Measurements from ENCODE around the gene RTEL1.

The RTEL1 gene

DNA sequence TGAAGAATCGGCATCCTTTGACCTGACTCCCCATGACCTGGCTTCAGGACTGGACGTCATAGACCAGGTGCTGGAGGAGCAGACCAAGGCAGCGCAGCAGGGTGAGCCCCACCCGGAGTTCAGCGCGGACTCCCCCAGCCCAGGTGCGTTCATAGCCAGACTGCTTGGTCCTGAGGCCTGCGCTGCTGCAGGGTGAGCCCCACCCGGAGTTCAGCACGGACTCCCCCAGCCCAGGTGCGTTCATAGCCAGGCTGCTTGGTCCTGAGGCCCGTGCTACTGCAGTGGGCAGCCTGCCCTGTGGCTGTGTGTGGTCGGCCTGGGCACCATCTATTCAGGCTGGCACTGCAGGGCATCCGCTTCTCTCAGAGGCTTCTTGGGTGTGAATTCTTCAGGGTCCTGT, 15.8 kb downstream of the RTEL1 start:
- H3K9ac ChIP-seq (ENCODE audit: low read length): no peak overlapping the region
- H3F3A ChIP-seq (ENCODE audit: insufficient read depth, low read length): no peaks in the 10 kb centered on the region
- H2AFZ ChIP-seq (ENCODE audit: low read length): no peak overlapping the region
- no peaks in the 10 kb centered on the region for H4K20me1 ChIP-seq (ENCODE audit: insufficient read depth, low read length)
- no peaks in the 10 kb centered on the region for H3K9me3 ChIP-seq (replicated peaks; ENCODE audit: insufficient read depth, low read length)
- DNase-seq: no peak
- H3K79me2 ChIP-seq (ENCODE audit: low read length): no peaks in the 10 kb centered on the region
- no peaks in the 10 kb centered on the region for H3K9me2 ChIP-seq (replicated peaks; ENCODE audit: insufficient read depth, low read length)
- H3K4me2 ChIP-seq (ENCODE audit: low read depth, low read length): no peak overlapping the region
- no peaks in the 10 kb centered on the region for H3K27me3 ChIP-seq (replicated peaks; ENCODE audit: insufficient read depth, low read length)
- H3K4me1 ChIP-seq (ENCODE audit: low read length): no peaks in the 10 kb centered on the region
- no peak overlapping the region for H3K4me3 ChIP-seq (ENCODE audit: low read length)
- H3K27ac ChIP-seq (ENCODE audit: low read length): no peak overlapping the region
- no peak for TF ChIP-seq EZH2phosphoT487 (IDR thresholded peaks at IDR 0.05; ENCODE audit: low read length)
- no peak for TF ChIP-seq EZH2 (optimal IDR thresholded peaks at IDR 0.05; ENCODE audit: low read depth, low read length)
- TF ChIP-seq, protein P1, sequence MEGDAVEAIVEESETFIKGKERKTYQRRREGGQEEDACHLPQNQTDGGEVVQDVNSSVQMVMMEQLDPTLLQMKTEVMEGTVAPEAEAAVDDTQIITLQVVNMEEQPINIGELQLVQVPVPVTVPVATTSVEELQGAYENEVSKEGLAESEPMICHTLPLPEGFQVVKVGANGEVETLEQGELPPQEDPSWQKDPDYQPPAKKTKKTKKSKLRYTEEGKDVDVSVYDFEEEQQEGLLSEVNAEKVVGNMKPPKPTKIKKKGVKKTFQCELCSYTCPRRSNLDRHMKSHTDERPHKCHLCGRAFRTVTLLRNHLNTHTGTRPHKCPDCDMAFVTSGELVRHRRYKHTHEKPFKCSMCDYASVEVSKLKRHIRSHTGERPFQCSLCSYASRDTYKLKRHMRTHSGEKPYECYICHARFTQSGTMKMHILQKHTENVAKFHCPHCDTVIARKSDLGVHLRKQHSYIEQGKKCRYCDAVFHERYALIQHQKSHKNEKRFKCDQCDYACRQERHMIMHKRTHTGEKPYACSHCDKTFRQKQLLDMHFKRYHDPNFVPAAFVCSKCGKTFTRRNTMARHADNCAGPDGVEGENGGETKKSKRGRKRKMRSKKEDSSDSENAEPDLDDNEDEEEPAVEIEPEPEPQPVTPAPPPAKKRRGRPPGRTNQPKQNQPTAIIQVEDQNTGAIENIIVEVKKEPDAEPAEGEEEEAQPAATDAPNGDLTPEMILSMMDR (IDR thresholded peaks at IDR 0.05; ENCODE audit: low read length): no peak
- H3K36me3 ChIP-seq (replicated peaks; ENCODE audit: insufficient read depth, low read length): no peaks in the 10 kb centered on the region

DNA sequence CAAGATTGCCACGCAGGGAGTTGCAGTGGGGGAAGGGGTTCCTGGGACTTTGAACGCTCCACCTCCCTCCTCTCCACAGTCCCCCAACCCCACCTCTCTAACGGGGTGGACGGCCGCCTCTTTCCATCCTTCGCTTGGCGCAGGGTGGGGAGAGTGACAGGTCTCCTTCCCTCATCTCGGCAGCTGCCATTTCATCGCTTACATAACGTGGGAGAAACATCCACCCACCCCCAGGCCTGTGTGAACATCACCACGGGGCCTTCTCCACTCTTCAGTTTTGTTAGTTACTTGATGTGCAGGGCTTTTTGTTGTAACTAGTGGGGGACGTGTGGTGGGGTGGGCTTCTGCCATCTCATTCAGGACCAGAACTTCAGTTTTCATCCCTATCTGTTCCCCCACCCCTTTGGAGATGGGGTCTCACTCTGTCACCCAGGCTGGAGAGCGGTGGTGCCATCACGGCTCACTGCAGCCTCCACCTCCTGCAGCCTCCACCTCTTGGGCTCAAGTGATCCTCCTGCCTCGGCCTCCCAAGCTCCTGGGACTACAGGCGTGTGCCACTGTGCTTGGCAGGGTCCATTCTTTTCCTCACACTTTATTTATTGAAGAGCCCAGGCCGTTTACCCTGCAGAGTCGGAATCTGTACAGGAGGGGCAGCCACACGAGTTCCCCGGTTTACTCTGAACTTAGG, 17.7 kb downstream of the RTEL1 start:
- no peak overlapping the region for H3K9ac ChIP-seq (ENCODE audit: low read length)
- no peaks in the 10 kb centered on the region for H3K27me3 ChIP-seq (replicated peaks; ENCODE audit: insufficient read depth, low read length)
- H2AFZ ChIP-seq (ENCODE audit: low read length): no peak overlapping the region
- DNase-seq: no peak
- H3K4me1 ChIP-seq (ENCODE audit: low read length): no peaks in the 10 kb centered on the region
- H3K4me2 ChIP-seq (ENCODE audit: low read depth, low read length): no peak overlapping the region
- no peak overlapping the region for H3K4me3 ChIP-seq (ENCODE audit: low read length)
- no peaks in the 10 kb centered on the region for H3K79me2 ChIP-seq (ENCODE audit: low read length)
- no peak overlapping the region for H3K27ac ChIP-seq (ENCODE audit: low read length)
- no peaks in the 10 kb centered on the region for H3K9me3 ChIP-seq (replicated peaks; ENCODE audit: insufficient read depth, low read length)
- H3K9me2 ChIP-seq (replicated peaks; ENCODE audit: insufficient read depth, low read length): no peaks in the 10 kb centered on the region
- H3F3A ChIP-seq (ENCODE audit: insufficient read depth, low read length): no peaks in the 10 kb centered on the region
- H4K20me1 ChIP-seq (ENCODE audit: insufficient read depth, low read length): no peaks in the 10 kb centered on the region
- TF ChIP-seq, protein P1 (IDR thresholded peaks at IDR 0.05; ENCODE audit: low read length): no peak
- no peak for TF ChIP-seq EZH2 (optimal IDR thresholded peaks at IDR 0.05; ENCODE audit: low read depth, low read length)
- TF ChIP-seq EZH2phosphoT487 (IDR thresholded peaks at IDR 0.05; ENCODE audit: low read length): no peak
- no peaks in the 10 kb centered on the region for H3K36me3 ChIP-seq (replicated peaks; ENCODE audit: insufficient read depth, low read length)

DNA sequence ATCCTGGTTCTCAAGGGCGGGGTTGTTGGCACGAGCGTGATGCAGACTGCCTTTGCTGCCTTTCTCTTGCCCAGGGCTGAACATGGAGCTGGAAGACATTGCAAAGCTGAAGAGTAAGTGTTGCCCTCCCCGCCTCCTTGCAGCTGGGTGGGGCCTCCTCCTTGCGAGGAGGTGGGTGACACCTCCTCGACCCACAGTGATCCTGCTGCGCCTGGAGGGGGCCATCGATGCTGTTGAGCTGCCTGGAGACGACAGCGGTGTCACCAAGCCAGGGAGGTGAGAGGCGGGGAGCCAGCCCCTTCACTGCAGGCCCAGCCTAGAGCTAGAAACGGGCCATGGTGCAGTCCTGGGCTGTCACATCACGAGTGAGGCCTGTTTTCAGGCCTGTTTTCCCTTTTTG, 20.0 kb downstream of the RTEL1 start:
- Histone ChIP-seq H4K20me1 (ENCODE audit: insufficient read depth, low read length) (no peaks in the 10 kb centered on the region), H3K4me1 (ENCODE audit: low read length) (no peaks in the 10 kb centered on the region), H3K27me3 (replicated peaks; ENCODE audit: insufficient read depth, low read length) (no peaks in the 10 kb centered on the region), H3K27ac (ENCODE audit: low read length) (no peak overlapping the region), H2AFZ (ENCODE audit: low read length) (no peak overlapping the region), H3F3A (ENCODE audit: insufficient read depth, low read length) (no peaks in the 10 kb centered on the region), H3K9me2 (replicated peaks; ENCODE audit: insufficient read depth, low read length) (no peaks in the 10 kb centered on the region), H3K4me2 (ENCODE audit: low read depth, low read length) (no peak overlapping the region), H3K36me3 (replicated peaks; ENCODE audit: insufficient read depth, low read length) (no peaks in the 10 kb centered on the region), H3K9me3 (replicated peaks; ENCODE audit: insufficient read depth, low read length) (no peaks in the 10 kb centered on the region), H3K79me2 (ENCODE audit: low read length) (no peaks in the 10 kb centered on the region), H3K9ac (ENCODE audit: low read length) (no peak overlapping the region), H3K4me3 (ENCODE audit: low read length) (no peak overlapping the region)
- DNase-seq: no peak
- TF ChIP-seq, protein P1 (IDR thresholded peaks at IDR 0.05; ENCODE audit: low read length): no peak
- TF ChIP-seq EZH2 (optimal IDR thresholded peaks at IDR 0.05; ENCODE audit: low read depth, low read length): no peak
- TF ChIP-seq EZH2phosphoT487 (IDR thresholded peaks at IDR 0.05; ENCODE audit: low read length): no peak

Data from MM.1S (cell line).